Measurements from ENCODE around the gene WDR11.

The WDR11 gene

GRCh38 chr10:120948889-120949608 is 97.9 kb downstream of the WDR11 start:
- no peak for DNase-seq

- DNase-seq: no peak
These were observed 98.5 kb downstream of the WDR11 start for GRCh38 chr10:120949609-120950031.

GRCh38 chr10:120950051-120950561 is 98.9 kb downstream of the WDR11 start:
- no peak for DNase-seq

DNA sequence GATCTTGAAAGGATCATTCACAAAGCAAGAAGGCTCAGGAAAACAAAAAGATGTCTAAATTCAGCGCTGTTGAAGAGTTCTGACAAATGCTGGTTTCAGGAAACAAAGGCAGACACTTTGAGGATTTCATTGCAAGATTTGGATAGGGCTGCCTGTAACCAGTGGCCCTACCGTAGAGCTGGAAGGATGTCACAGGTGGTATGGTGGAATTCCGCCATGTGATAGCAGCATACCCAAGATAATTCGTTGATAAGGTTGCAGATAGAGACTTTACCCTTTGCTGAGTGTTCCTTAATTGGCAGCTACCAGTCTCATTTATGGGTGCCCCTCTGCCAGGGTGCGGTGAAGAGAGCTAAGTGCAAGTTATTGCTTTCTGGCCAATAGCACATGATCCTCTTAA is 100.1 kb downstream of the WDR11 start:
- DNase-seq: no peak

- DNase-seq: no peak
These were observed 102.7 kb downstream of the WDR11 start for GRCh38 chr10:120953897-120954296.

Data from NK-92 treated with Interleukin-12 subunit alpha and Interleukin-12 subunit beta, amount 100 ng/mL, for 24 hours (cell line).